Left lung (tissue), 10 donors: ENCODE data around the gene NFIL3. TPM values are rescaled to one million over a fixed set of nuclear protein-coding genes. Genes with fewer than 3 reads are reported as not detected.

Experiments used
- ATAC-seq: fragments of 200-7000 bp; cut with Tn5 transposase; one replicate; pipeline ENCODE4 v1.9.1; 2020; ENCODE audit warnings: moderate library complexity
- DNase-seq, 4 donors: peaks; one replicate each; pipeline ENCODE4 v3.0.0-alpha.2; 2013 to 2020
- H3K27ac ChIP-seq, 2 donors: fragments of 200-600 bp; sonication (generic) in 1 of 2; one replicate each; pipeline versions ENCODE4 v1.5.0 to v1.8.0; 2020 to 2021
- H3K27me3 ChIP-seq, 2 donors: fragments of 200-600 bp; sonication (generic) in 1 of 2; one replicate each; pipeline versions ENCODE4 v1.5.0 to v1.8.0; 2020 to 2021
- H3K36me3 ChIP-seq, 2 donors: fragments of 200-600 bp; sonication (generic) in 1 of 2; one replicate each; pipeline versions ENCODE4 v1.5.0 to v1.8.0; 2020 to 2021
- H3K4me1 ChIP-seq, 2 donors: fragments of 200-600 bp; one replicate each; pipeline ENCODE4 v1.8.0; 2021
- H3K4me3 ChIP-seq, 2 donors: fragments of 200-600 bp; sonication (generic) in 1 of 2; one replicate each; pipeline versions ENCODE4 v1.5.0 to v1.8.0; 2020 to 2021; ENCODE audit warnings: mild to moderate bottlenecking in 1 of 2
- H3K9me3 ChIP-seq, 2 donors: fragments of 200-600 bp; sonication (generic) in 1 of 2; one replicate each; pipeline versions ENCODE4 v1.5.0 to v1.8.0; 2020 to 2021
- CTCF ChIP-seq, 2 donors: fragments of 200-600 bp; sonication (generic) in 1 of 2; IDR thresholded peaks; one replicate each; pipeline versions ENCODE4 v1.5.0 to v1.8.0; 2021; ENCODE audit warnings: antibody characterized with exemption in 2 of 2
- intact Hi-C, 2 donors: fragments of 100-400 bp; cut with DNase I; formaldehyde crosslinking; loops; one replicate each; pipeline versions ENCODE4 v1.11.2 to v1.14.2; 2022
- polyA plus RNA-seq, 6 donors: library from polyadenylated mRNA; unstranded; fragments of 120-200 nt; gene quantifications; one replicate each; pipeline ENCODE4 v1.2.1, GENCODE V29; 2013; ENCODE audit not compliant: insufficient read length in 6 of 6
- total RNA-seq, 2 donors: library from RNA; stranded (reverse); fragmentation: NEBNext Ultra II Directional; extraction: Animal tissue kit (Norgen Biotek cat#: 25700); gene quantifications; one replicate each; pipeline ENCODE4 v1.2.1, GENCODE V29; 2021
- donor health status: DM: no; HTN: yes; CAD: no.
- donor health status: DM: no; HTN: no; CAD: no.

Gene NFIL3
- total and polyA plus RNA-seq, 8 donors: 27.8 to 52.8 (median 44.0) TPM

DNA sequence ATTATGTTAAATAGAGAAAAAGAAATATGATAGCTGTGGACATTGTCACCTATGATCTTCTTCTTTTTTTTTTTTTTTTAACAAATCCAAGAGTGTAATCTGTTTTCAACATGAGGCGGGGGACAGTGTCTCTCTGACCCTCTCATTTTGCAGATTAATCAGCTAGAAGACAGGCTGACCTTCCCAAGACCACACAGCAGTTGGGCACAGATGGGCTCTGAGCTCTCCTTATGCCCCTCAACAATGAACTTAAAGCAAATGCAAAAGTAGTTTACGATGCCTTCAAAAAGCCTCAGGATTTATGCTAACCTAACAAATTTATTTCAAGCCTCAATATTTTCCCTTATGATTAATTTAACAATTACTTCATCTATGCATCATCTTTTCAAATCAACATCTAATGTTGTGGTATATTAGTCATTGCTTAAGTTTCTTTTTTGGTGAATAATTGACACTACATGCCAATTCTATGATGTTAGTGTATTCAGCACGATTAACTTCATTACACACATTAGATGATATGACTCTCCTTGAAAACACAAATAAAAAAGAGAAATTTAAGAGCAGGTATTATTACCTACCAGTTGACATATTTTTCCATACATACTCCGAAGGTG lies 7.4 kb downstream of the NFIL3 start:
- DNase-seq (no peak), ATAC-seq (no peak)
- Histone ChIP-seq H3K4me3 (no peak overlapping the region), H3K27me3 (no peaks in the 10 kb centered on the region), H3K4me1 (peaks cover 33 to 98% of the 10 kb centered on the region in 2 donors), H3K9me3 (no peaks in the 10 kb centered on the region), H3K36me3 (no peaks in the 10 kb centered on the region), H3K27ac (peak overlapping the region in 1 of 2 donors; percentile 58)
- TF ChIP-seq CTCF (IDR thresholded peaks at IDR 0.05): no peak
- intact Hi-C loops: no loop called here

DNA sequence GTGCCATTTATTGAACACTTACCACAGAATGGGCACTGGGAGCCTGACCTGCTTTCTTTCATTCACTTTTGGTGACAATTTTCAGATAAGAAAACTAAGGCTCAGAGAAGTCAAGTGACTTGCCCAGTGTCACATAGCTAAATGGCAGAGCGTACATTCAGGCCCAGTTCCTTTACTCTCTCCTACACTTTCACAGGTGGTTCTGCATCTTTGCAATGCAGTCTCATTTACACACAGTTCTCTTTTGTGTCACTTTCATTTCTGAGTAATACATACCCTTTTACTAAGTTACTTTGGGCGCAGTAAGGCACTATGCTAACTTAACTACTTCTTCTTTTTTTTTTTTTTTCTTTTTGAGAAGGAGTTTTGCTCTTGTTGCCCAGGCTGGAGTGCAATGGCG lies 8.3 kb downstream of the NFIL3 start:
- H3K27me3 ChIP-seq: no peaks in the 10 kb centered on the region
- no peak for TF ChIP-seq CTCF (IDR thresholded peaks at IDR 0.05)
- H3K27ac ChIP-seq: peak overlapping the region in 1 of 2 donors; percentile 58
- peaks cover 0 to 5% of the 10 kb centered on the region in 2 donors for H3K36me3 ChIP-seq
- no peaks in the 10 kb centered on the region for H3K9me3 ChIP-seq
- H3K4me3 ChIP-seq: no peak overlapping the region
- ATAC-seq (no peak), DNase-seq (no peak)
- intact Hi-C loops: no loop called here
- H3K4me1 ChIP-seq: peaks cover 31 to 98% of the 10 kb centered on the region in 2 donors

- TF ChIP-seq CTCF (IDR thresholded peaks at IDR 0.05): no peak
- no peak overlapping the region for H3K27ac ChIP-seq
- H3K27me3 ChIP-seq: no peaks in the 10 kb centered on the region
- intact Hi-C loops: no loop called here
- H3K4me3 ChIP-seq: no peak overlapping the region
- H3K9me3 ChIP-seq: no peaks in the 10 kb centered on the region
- ATAC-seq (no peak), DNase-seq (no peak)
- H3K36me3 ChIP-seq: peaks cover 0 to 25% of the 10 kb centered on the region in 2 donors
- H3K4me1 ChIP-seq: peaks cover 13 to 95% of the 10 kb centered on the region in 2 donors
Observed at GRCh38 chr9:91412941-91413340, 10.7 kb downstream of the NFIL3 start.

DNA sequence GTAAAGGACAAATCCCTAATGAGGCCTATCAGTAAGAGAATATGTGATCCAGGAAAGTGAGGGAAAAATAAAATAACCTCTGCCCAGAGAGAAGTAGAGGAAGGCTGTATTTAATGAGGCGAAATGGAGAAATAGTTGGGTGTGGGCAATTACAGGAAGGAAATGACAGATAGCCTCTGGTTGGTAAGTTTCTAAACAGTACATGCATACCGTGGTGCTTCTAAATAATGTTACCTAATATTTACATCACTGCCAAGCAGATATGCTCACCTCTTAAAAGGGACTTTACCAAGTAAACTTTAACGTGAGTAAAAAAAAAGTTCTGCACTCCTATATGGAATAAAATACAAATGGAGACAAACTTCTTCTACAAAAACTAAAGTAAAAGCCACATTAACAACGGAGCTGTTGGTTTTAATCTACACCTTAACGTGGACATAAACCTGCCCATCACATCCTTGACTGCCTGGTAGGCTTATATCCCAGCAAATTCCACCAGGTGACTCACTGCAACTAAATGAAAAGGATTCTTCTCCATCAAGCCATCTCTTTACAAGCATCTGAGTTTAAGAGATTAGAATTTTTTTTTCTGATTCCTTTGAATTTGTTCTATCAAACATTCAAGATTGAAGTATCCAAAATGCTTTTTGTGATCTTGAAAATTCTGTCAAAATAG lies 12.4 kb downstream of the NFIL3 start:
- H3K4me1 ChIP-seq: peaks cover 9 to 80% of the 10 kb centered on the region in 2 donors
- H3K27ac ChIP-seq: peak overlapping the region; percentile 7 to 68
- intact Hi-C loops: no loop called here
- no peak for TF ChIP-seq CTCF (IDR thresholded peaks at IDR 0.05)
- H3K9me3 ChIP-seq: no peaks in the 10 kb centered on the region
- no peak overlapping the region for H3K4me3 ChIP-seq
- H3K27me3 ChIP-seq: no peaks in the 10 kb centered on the region
- peak; percentile 54 for ATAC-seq
- H3K36me3 ChIP-seq: peaks cover 0 to 40% of the 10 kb centered on the region in 2 donors
- DNase-seq: no peak

DNA sequence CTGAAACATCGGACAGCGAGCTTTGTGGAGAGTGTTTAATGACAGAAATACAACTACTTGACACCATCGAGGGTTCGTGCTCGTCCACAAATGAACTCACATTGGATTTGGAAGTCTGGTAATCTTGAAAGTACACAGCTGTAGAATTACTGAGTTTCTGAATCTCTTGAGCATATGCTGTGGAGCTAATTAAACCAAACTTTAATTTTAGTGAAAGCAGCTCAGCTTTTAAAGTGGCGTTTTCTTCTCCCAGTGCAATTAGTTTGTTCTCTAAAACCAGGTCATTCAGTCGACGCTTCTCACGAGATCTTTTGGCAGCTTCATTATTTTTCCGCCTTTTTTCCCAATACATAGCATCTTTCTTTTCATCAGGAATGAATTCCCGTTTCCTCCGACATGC lies 13.5 kb downstream of the NFIL3 start:
- Histone ChIP-seq H3K9me3 (no peaks in the 10 kb centered on the region), H3K36me3 (peaks cover 0 to 40% of the 10 kb centered on the region in 2 donors), H3K4me1 (peaks cover 9 to 70% of the 10 kb centered on the region in 2 donors), H3K27ac (peak overlapping the region in 1 of 2 donors; percentile 68), H3K4me3 (no peak overlapping the region), H3K27me3 (no peaks in the 10 kb centered on the region)
- intact Hi-C loops: no loop called here
- no peak for TF ChIP-seq CTCF (IDR thresholded peaks at IDR 0.05)
- ATAC-seq: no peak
- DNase-seq: no peak
